ENCODE measurements around the gene GSC2. TPM values are rescaled to one million over a fixed set of nuclear protein-coding genes. Genes with fewer than 3 reads are reported as not detected.

The GSC2 gene
- total and polyA plus RNA-seq, 2 of the 8 experiments (the other 6 are each of a cell fraction or from before 2014, with no cell fraction given): 0.17 to 0.48 TPM

- ChIA-PET POLR2A (ENCODE audit: partially characterized antibody) (no interaction called here), CTCF (ENCODE audit: partially characterized antibody) (interaction anchor here (0.7 to 1.3 kb wide), 2 partner anchors 17 to 1295 kb away, joined by 3 to 6 read pairs; no protein-coding TSS in a partner anchor)
- Histone ChIP-seq H2AK5ac (ENCODE audit: low read depth, low read length) (no peak overlapping the region), H3K27ac (ENCODE audit: low read depth, low read length) (no peak overlapping the region), H4K8ac (ENCODE audit: extremely low read depth, insufficient read depth, low read length) (no peak overlapping the region), H2BK12ac (ENCODE audit: low read depth, low read length) (no peak overlapping the region), H3K4me3 (ENCODE audit: extremely low read depth in 1 of 4, insufficient read depth in 2 of 4, low read depth in 3 of 4, low read length in 4 of 4) (no peak overlapping the region), H3K18ac (ENCODE audit: extremely low read depth, low read length) (no peak overlapping the region), H3K56ac (replicated peaks; ENCODE audit: insufficient read length, low read depth, low read length) (no peak overlapping the region), H2BK20ac (ENCODE audit: low read length) (no peak overlapping the region), H3K79me2 (ENCODE audit: control insufficient read depth in 1 of 2, insufficient read depth in 2 of 2, low read length in 2 of 2) (no peaks in the 10 kb centered on the region), H3K14ac (ENCODE audit: insufficient read length) (no peak overlapping the region), H3K4me1 (replicated peaks in 1 of 4; ENCODE audit: control insufficient read depth in 3 of 4, insufficient read depth in 4 of 4, low read length in 3 of 4) (peaks cover 0 to 7% (median 5%) of the 10 kb centered on the region in 4 experiments; a peak in 5 of 7 replicates), H3K4ac (replicated peaks; ENCODE audit: insufficient read length, low read depth, low read length) (no peak overlapping the region), H3K23me2 (ENCODE audit: low read depth, low read length) (peaks cover 7% of the 10 kb centered on the region; the same call in 1 of the 2 replicates), H2BK15ac (ENCODE audit: low read length) (no peak overlapping the region), H3K4me2 (ENCODE audit: insufficient read depth in 1 of 2, low read depth in 2 of 2, low read length in 2 of 2) (peak overlapping the region in 1 of 2 experiments; percentile 40; a peak in 1 of 4 replicates), H2BK120ac (replicated peaks; ENCODE audit: low read depth, low read length) (no peak overlapping the region), H4K91ac (replicated peaks; ENCODE audit: insufficient read length, low read length) (no peak overlapping the region), H3K27me3 (replicated peaks in 1 of 4; ENCODE audit: control insufficient read depth in 3 of 4, extremely low read depth in 1 of 4, insufficient read depth in 3 of 4, low read length in 3 of 4) (peaks cover 52 to 70% (median 63%) of the 10 kb centered on the region in 4 experiments), H2AFZ (ENCODE audit: low read length) (no peak overlapping the region), H4K5ac (ENCODE audit: insufficient read length, low read depth, low read length) (no peak overlapping the region), H3K79me1 (ENCODE audit: low read depth, low read length) (no peaks in the 10 kb centered on the region), H2BK5ac (ENCODE audit: low read depth, low read length) (no peak overlapping the region), H3K9ac (replicated peaks in 1 of 4; ENCODE audit: extremely low read depth in 1 of 4, low read depth in 3 of 4, low read length in 3 of 4) (no peak overlapping the region), H3K9me3 (ENCODE audit: insufficient read depth in 2 of 2, low read depth in 1 of 2, low read length in 1 of 2) (0 out of 4 replicates have a peak, but pooled peaks cover 0 to 6% of the 10 kb centered on the region in 2 experiments), H3K36me3 (ENCODE audit: control insufficient read depth in 2 of 4, insufficient read depth in 4 of 4, low read length in 3 of 4) (peaks cover 0 to 12% (median 0%) of the 10 kb centered on the region in 4 experiments; a peak in 1 of 8 replicates), H3K23ac (ENCODE audit: insufficient read length) (no peak overlapping the region), H4K20me1 (replicated peaks in 1 of 2; ENCODE audit: control insufficient read depth in 1 of 2, insufficient read depth in 2 of 2, low read length in 2 of 2) (peaks cover 2 to 12% of the 10 kb centered on the region in 2 experiments)
- DNase-seq (ENCODE audit: low read depth in 1 of 2, low spot score in 2 of 2) (no peak), FAIRE-seq (no peak)
- TF ChIP-seq KDM1A (IDR thresholded peaks at IDR 0.05; ENCODE audit: borderline replicate concordance, low read length): peak; percentile 81; the same call in 1 of the 2 replicates
- TF ChIP-seq SUZ12 (IDR thresholded peaks at IDR 0.05; ENCODE audit: low read length): peak; percentile 63; the same call in 1 of the 2 replicates
- no peak for TF ChIP-seq KDM4A (IDR thresholded peaks at IDR 0.05; ENCODE audit: low read depth, low read length, severe bottlenecking)
- WGBS, 2 experiments (ENCODE audit: extremely low coverage in 1 of 2, insufficient coverage in 1 of 2, insufficient read length in 1 of 2, insufficient replicate concordance in 2 of 2, low coverage in 1 of 2, low lambda C conversion rate in 2 of 2, missing lambda C conversion rate in 1 of 2): 60% methylated on average over 9 of the region's 10 CpGs; no CpG with 5 or more reads in 1 of the 2 experiments
Measured at GRCh38 chr22:19151329-19152191, 1.5 kb upstream of the GSC2 start.

All from H1 (cell line).